B cell (primary cell): ENCODE measurements around the gene PIM3.

Source experiments
- EZH2 ChIP-seq: IDR thresholded peaks from 2 replicates; pipeline ENCODE4 v1.6.1; 2012; ENCODE audit warnings: borderline replicate concordance, low read depth, mild to moderate bottlenecking, moderate library complexity, low read length; ENCODE audit not compliant: insufficient read depth, poor library complexity, severe bottlenecking
- TF ChIP-seq, protein P1 (sequence below): fragments of 200-600 bp; IDR thresholded peaks from one replicate; pipeline ENCODE4 v1.8.0; 2022; ENCODE audit warnings: antibody characterized with exemption, mild to moderate bottlenecking

DNA sequence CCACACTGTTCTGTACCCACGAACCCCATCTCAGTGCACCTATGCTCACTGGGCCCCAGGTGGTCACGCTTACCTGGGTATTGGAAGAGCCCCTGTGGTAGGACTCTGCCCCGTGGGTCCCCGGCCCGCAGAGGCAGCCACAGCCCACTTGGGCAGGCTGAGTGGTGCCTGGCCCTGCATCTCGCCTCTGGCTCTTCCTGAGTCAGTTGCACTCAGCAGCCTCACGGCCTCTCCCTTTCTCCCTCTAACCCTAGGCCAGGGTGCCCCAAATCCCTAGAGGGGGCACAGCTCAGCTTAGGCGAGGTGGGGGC, 32.4 kb upstream of the PIM3 start:
- TF ChIP-seq, protein P1, sequence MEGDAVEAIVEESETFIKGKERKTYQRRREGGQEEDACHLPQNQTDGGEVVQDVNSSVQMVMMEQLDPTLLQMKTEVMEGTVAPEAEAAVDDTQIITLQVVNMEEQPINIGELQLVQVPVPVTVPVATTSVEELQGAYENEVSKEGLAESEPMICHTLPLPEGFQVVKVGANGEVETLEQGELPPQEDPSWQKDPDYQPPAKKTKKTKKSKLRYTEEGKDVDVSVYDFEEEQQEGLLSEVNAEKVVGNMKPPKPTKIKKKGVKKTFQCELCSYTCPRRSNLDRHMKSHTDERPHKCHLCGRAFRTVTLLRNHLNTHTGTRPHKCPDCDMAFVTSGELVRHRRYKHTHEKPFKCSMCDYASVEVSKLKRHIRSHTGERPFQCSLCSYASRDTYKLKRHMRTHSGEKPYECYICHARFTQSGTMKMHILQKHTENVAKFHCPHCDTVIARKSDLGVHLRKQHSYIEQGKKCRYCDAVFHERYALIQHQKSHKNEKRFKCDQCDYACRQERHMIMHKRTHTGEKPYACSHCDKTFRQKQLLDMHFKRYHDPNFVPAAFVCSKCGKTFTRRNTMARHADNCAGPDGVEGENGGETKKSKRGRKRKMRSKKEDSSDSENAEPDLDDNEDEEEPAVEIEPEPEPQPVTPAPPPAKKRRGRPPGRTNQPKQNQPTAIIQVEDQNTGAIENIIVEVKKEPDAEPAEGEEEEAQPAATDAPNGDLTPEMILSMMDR, result no peak
- no peak for TF ChIP-seq EZH2
